Breast epithelium (tissue), 4 donors: ENCODE results near the gene SYT3. TPM values are rescaled to one million over a fixed set of nuclear protein-coding genes. Genes with fewer than 3 reads are reported as not detected.

Source experiments
- DNase-seq, 2 donors: peaks; one replicate each; pipeline ENCODE4 v3.0.0-alpha.2; 2019; ENCODE audit warnings: low spot score in 2 of 2
- H3K27ac ChIP-seq, 2 donors: fragments of 200-600 bp; sonication (generic) in 1 of 2; one replicate each; pipeline ENCODE4 v1.5.1; 2016 to 2019; ENCODE audit warnings: mild to moderate bottlenecking in 1 of 2
- H3K27me3 ChIP-seq, 2 donors: fragments of 200-600 bp; sonication (generic) in 1 of 2; one replicate each; pipeline versions ENCODE4 v1.5.1 to v1.6.0; 2017 to 2019; ENCODE audit warnings: control low read depth in 1 of 2, mild to moderate bottlenecking in 1 of 2
- H3K36me3 ChIP-seq: fragments of 200-600 bp; one replicate; pipeline ENCODE4 v1.5.1; 2019
- H3K4me1 ChIP-seq, 2 donors: fragments of 200-600 bp; sonication (generic); one replicate each; pipeline ENCODE4 v1.5.1; 2016 to 2019; ENCODE audit warnings: control low read depth in 1 of 2
- H3K4me3 ChIP-seq, 3 donors: fragments of 200-600 bp; sonication (generic); 1 replicate in 2 of 3; 2 replicates in 1 of 3; pipeline ENCODE4 v1.5.1; 2016 to 2019; ENCODE audit warnings: mild to moderate bottlenecking in 3 of 3, moderate library complexity in 2 of 3
- H3K9me3 ChIP-seq, 2 donors: fragments of 200-600 bp; sonication (generic) in 1 of 2; one replicate each; pipeline ENCODE4 v1.5.1; 2016 to 2019; ENCODE audit warnings: control low read depth in 1 of 2
- CTCF ChIP-seq, 3 donors: fragments of 450-650 bp; IDR thresholded peaks; one replicate each; pipeline ENCODE4 v1.5.1; 2016 to 2017; ENCODE audit warnings: antibody characterized with exemption in 3 of 3, mild to moderate bottlenecking in 3 of 3, moderate library complexity in 3 of 3
- POLR2A ChIP-seq: fragments of 450-650 bp; IDR thresholded peaks from one replicate; pipeline ENCODE4 v1.6.1; 2016; ENCODE audit warnings: antibody characterized with exemption, mild to moderate bottlenecking, moderate library complexity
- POLR2AphosphoS5 ChIP-seq, 3 donors: sonication (generic); formaldehyde crosslinking; IDR thresholded peaks; one replicate each; pipeline ENCODE4 v1.6.1; 2017; ENCODE audit warnings: antibody characterized with exemption in 3 of 3
- intact Hi-C: fragments of 100-400 bp; cut with DNase I; formaldehyde crosslinking; loops from one replicate; pipeline ENCODE4 v1.15.1; 2023; ENCODE audit warnings: low total_unique reads
- total RNA-seq, 3 donors: library from RNA; depleted of rRNA; stranded (reverse); fragments of >200 nt; gene quantifications; one replicate each; pipeline ENCODE4 v1.1.0, GENCODE V29; 2016

The SYT3 gene
- total RNA-seq, 3 donors from 2014 or later: 0.33 to 1.3 TPM; not detected in 1

DNA sequence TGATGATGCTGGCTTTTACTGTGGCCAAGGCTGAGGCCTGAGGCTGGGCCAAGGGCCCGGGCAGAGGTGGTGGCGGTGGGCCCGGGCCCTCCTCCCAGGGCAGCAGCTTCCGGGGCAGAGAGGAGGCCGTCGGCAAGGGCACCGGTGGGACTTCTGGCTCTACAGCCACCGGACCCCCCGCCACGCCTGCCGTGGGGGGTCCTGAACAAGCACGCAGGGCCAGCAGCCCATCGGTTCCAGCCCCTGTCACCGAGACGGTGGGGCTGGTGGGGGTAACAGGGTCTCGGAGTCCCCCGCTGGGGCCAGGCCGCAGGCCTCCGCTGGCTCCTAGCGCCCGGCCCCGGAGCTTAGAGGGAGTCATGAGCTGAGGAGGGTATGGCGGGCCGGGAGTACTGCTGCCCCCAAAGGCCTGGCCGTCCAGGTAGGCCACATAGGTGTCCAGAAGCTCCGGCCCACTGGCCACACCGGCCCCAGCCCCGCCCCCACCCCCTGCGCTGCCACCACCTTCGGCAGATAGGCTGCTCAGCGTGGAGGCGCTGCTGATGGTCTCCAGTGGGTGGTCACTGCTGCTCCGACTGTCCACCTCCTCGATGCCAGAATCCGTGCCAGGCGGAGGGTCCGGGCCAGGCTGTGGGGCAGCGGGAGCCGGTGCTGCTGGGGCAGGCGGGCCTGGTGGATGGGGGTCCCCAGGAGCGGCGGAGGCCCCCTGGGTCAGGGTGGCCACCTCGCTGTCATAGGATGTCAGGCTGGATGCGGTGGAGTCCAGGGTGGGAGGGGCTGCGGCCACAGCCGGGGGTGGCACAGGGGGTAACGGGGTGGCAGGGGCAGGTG lies 26.9 kb upstream of the SYT3 start:
- no peak for DNase-seq
- no peaks in the 10 kb centered on the region for H3K36me3 ChIP-seq
- H3K4me1 ChIP-seq: peaks cover 0 to 8% of the 10 kb centered on the region in 2 donors
- H3K27ac ChIP-seq: no peak overlapping the region
- H3K27me3 ChIP-seq: peaks cover 18 to 57% of the 10 kb centered on the region in 2 donors
- no peak for TF ChIP-seq CTCF (IDR thresholded peaks at IDR 0.05)
- intact Hi-C loops: no loop called here
- no peak overlapping the region for H3K4me3 ChIP-seq
- no peaks in the 10 kb centered on the region for H3K9me3 ChIP-seq

- no peaks in the 10 kb centered on the region for H3K9me3 ChIP-seq
- no peak overlapping the region for H3K27ac ChIP-seq
- peaks cover 24 to 58% of the 10 kb centered on the region in 2 donors for H3K27me3 ChIP-seq
- peaks cover 0 to 8% of the 10 kb centered on the region in 2 donors for H3K4me1 ChIP-seq
- TF ChIP-seq POLR2A: no peak
- no peak for TF ChIP-seq POLR2AphosphoS5 (IDR thresholded peaks at IDR 0.05)
- no peak overlapping the region for H3K4me3 ChIP-seq
- no peak for DNase-seq
- intact Hi-C loops: no loop called here
- no peaks in the 10 kb centered on the region for H3K36me3 ChIP-seq
These were observed 24.5 kb upstream of the SYT3 start for GRCh38 chr19:50664204-50664603.

DNA sequence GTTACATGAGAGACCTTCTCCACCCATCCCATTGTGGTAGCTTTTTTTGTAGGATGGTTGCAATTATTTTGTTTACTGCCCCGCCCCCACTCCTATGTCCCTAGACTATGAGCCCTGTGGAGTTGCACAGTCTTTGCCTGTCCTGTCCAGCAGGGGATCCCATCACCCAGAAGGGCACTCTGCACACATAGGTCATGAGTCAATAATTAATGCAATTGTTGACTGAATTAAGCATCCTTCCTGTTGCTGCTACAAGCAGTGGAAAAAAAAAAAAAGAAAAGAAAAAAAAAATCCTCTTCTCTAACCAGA lies 23.8 kb upstream of the SYT3 start:
- intact Hi-C loops: no loop called here
- no peak overlapping the region for H3K27ac ChIP-seq
- TF ChIP-seq POLR2A (no peak), CTCF (IDR thresholded peaks at IDR 0.05) (no peak), POLR2AphosphoS5 (IDR thresholded peaks at IDR 0.05) (no peak)
- no peaks in the 10 kb centered on the region for H3K9me3 ChIP-seq
- H3K27me3 ChIP-seq: peaks cover 25 to 57% of the 10 kb centered on the region in 2 donors
- no peaks in the 10 kb centered on the region for H3K36me3 ChIP-seq
- H3K4me3 ChIP-seq: no peak overlapping the region
- no peak for DNase-seq
- peaks cover 0 to 8% of the 10 kb centered on the region in 2 donors for H3K4me1 ChIP-seq

- H3K36me3 ChIP-seq: no peaks in the 10 kb centered on the region
- H3K4me3 ChIP-seq: no peak overlapping the region
- peaks cover 19 to 52% of the 10 kb centered on the region in 2 donors for H3K27me3 ChIP-seq
- no peaks in the 10 kb centered on the region for H3K9me3 ChIP-seq
- intact Hi-C loops: no loop called here
- TF ChIP-seq POLR2AphosphoS5 (IDR thresholded peaks at IDR 0.05): no peak
- TF ChIP-seq CTCF (IDR thresholded peaks at IDR 0.05): no peak
- no peak for TF ChIP-seq POLR2A
- H3K27ac ChIP-seq: no peak overlapping the region
- peaks cover 0 to 8% of the 10 kb centered on the region in 2 donors for H3K4me1 ChIP-seq
- DNase-seq: no peak
These were observed 23.2 kb upstream of the SYT3 start for GRCh38 chr19:50662651-50663481.

DNA sequence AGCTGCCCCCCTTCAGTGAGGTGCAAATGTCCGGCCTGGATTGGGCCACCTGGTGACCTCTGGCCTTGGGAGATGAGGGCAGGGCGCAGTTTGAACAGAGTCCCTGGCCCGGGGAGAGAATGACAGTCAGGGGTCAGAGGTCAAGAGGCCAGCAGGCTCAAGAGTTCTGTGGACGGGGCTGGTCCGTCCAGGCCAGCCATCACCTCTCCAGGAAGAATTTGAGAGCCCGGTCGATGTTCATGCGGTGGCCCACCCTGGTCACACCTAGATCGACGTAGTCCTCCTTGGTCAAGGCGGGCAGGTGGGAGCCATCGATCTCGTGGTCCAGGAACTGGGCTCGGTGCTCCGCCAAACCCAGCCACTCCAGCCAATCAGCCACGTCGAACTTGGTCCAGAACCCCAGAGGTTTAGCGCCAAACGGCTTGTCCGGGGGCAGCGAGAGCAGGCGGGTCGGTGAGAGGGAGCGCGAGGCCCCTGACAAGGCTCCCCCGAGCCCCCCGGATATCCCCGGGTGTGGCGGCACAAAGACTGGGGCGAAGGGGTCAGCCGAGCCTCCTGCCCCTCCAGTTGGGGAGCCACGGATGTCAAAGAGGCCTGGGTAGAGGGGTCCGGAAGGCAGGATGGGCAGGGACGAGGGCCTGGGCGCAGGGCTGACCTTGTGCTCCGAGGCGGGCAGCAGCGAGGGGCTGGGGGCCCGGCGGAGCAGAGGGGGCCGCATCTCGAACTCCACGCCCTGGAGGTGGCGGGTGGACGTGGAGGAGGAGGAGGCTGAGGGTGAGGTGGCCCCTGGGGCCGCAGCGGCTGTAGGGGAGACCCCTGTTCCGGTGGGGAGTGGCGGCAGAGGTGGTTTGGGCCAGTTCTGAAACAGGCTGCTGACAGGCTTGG lies 22.3 kb upstream of the SYT3 start:
- DNase-seq: no peak
- H3K27ac ChIP-seq: no peak overlapping the region
- no peak for TF ChIP-seq POLR2AphosphoS5 (IDR thresholded peaks at IDR 0.05)
- no peak for TF ChIP-seq POLR2A
- TF ChIP-seq CTCF (IDR thresholded peaks at IDR 0.05): no peak
- no peaks in the 10 kb centered on the region for H3K9me3 ChIP-seq
- no peak overlapping the region for H3K4me3 ChIP-seq
- intact Hi-C loops: no loop called here
- no peaks in the 10 kb centered on the region for H3K4me1 ChIP-seq
- no peaks in the 10 kb centered on the region for H3K36me3 ChIP-seq
- H3K27me3 ChIP-seq: peaks cover 13 to 43% of the 10 kb centered on the region in 2 donors
